GM18507 (cell line): ENCODE results near the gene KLK15.

ENCODE experiments used
- DNase-seq: peaks from one replicate; pipeline ENCODE4 v3.0.0; 2011; ENCODE audit warnings: low read depth; ENCODE audit not compliant: insufficient read length; ENCODE audit errors: extremely low spot score
- FAIRE-seq: peaks from 2 replicates; lab custom pipeline; 2011; peaks lifted over from hg19 to GRCh38; lab: Jason Lieb, UNC

Gene KLK15

DNA sequence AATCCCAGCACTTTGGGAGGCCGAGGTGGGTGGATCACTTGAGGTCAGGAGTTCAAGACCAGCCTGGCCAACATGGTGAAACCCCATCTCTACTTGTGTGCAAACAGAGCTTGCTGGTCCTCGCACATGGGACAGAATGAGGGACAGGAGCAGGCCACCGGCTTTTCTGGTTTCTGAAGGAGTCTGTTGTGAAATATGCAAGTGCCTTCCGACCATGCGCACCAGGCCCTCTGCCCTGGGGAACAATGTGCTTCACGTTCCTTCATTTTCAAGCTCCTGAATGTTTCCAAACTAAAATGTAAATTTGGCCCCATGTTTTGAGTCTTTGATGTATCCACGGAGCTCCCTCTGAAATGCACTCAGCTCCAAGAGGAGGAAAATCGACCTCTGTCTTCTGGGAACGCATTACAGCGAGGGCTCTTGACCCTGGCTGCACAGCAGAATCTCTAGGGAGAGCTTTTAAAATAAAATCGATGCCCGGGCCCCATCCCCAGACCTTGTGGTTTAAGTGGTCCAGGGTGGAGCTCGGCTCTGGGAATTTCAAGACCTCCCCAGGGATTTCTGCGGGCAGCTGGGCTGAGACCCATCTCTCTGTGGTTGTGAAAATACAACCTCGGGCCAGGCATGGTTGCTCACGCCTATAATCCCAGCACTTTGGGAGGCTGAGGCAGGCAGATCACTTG lies 52.5 kb downstream of the KLK15 start:
- DNase-seq (no peak), FAIRE-seq (no peak)

DNA sequence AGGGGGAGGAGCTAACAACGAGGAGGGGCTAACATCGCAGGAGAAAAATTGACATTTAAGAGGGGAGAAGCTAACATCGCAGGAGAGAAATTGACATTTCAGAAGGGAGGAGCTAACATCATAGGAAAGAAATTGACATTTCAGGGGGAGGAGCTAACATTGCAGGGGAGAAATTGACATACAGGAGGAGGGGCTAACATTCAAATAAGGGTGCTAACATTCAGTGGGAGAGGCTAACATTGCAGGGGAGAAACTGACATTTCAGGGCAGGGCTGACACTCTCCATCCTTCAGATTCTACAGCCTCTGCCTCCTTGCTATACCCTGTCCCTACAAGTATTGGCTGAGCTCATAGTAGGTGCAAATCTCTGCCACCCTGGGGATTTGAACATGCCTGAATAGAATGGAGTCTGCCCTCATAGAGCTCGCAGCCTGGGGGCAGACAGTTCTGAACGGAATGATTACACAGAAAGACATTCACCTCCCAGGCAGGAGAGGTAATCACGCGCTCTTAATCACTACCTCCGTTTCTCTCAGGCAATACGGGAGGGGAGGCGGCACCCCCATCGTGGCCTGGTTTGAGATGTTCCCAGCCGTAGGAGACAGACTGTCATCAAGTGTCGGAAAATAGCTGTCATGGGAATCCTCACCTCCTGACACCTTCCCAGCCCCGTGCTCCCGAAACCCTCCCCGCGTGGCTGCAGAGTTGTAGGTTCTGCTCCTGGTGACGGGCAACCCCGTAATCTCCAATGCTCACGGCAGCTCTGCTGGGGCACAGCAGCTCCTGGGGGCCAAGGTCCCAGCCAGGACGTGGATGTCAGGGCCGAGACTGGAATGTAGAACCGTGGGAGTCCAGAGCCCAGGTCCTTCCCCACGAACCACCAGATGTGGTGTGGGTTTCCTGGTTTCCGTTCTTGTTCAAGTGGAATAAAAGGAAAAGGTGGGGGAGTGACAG lies 53.6 kb downstream of the KLK15 start:
- FAIRE-seq: no peak
- no peak for DNase-seq

DNA sequence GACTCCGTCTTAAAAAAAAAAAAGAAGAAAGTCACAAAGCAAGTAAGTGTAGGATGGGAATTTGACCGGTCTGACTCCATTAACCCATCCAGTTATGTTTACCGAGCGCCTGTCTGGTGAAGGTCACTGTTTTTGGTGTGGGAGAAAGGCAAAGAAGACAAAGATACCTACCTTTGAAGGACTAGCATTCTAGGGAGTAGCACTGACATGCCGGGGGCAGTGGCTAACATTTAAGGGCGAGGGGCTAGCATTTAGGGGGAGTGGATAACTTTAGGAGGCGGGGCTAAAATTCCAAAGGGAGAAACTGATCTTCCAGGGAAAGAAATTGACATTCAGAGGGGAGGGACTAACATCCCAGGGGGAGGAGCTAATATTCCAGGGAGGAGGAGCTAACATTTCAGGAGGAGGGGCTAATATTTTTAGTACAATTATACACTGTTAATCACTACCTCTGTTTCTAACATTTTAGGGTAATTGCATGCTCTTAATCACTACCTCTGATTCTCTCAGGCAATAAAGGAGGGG lies 54.4 kb downstream of the KLK15 start:
- FAIRE-seq (no peak), DNase-seq (no peak)

DNA sequence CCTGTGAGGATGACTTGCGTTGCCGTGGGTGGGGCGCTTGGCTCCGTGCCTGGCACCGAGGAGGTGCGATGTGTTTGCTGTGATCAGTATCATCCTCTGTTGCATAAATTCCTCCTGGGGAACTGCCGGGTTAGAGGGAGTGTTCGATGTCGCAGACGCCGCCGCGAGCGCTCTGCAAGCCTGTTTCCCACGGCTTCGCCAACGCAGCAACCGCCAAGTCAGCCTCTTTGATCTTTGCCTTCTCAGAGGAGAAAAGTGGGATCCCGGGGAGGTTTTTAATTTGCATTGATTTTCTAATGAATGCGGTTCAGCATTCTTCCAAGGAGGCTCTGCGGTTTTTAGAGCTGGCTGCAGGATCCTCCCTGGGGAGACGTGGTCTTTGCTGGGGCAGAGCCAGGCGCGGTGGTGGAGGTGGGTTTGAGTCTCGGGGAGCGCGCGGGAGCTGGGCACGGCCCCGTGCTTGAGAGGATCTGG lies 55.5 kb downstream of the KLK15 start:
- DNase-seq: no peak
- no peak for FAIRE-seq

DNA sequence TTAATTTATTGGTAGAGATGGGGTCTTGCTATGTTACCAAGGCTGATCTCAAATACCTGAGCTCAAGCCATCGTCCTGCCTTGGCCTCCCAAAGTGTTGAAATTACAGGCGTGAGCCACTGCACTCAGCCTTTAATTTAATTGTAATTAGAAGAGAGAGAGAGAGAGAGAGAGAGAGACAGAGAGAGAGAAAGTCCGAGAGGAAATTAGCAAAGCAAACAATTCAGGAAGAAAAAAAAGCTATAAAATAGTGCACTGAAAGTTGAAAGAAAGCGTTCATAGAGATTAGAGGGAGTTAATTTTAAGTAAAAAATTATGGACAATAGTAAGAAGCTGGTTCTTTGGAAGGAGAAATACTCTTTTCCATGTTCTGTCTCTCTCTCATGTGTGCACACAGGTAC lies 56.1 kb downstream of the KLK15 start:
- no peak for DNase-seq
- no peak for FAIRE-seq

DNA sequence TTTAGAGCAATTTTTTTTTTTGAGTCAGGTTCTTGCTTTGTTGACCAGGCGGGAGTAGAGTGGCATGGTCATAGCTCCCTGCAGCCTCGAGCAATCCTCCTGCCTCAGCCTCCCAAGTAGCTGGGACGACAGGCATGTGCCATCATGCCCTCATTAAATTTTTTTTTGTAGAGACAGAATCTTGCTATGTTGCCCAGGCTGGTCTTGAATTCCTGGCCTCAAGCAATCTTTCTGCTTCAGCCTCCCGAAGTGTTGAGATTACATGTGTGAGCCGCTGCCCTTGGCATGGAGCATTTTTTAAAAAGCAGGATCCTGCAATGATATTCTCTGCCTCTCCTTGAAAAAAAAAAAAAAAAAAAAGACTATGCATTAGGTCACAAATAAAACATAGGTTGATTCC lies 57.2 kb downstream of the KLK15 start:
- DNase-seq: no peak
- FAIRE-seq: no peak
